ENCODE measurements around the gene C6orf132.

Gene C6orf132, protein sequence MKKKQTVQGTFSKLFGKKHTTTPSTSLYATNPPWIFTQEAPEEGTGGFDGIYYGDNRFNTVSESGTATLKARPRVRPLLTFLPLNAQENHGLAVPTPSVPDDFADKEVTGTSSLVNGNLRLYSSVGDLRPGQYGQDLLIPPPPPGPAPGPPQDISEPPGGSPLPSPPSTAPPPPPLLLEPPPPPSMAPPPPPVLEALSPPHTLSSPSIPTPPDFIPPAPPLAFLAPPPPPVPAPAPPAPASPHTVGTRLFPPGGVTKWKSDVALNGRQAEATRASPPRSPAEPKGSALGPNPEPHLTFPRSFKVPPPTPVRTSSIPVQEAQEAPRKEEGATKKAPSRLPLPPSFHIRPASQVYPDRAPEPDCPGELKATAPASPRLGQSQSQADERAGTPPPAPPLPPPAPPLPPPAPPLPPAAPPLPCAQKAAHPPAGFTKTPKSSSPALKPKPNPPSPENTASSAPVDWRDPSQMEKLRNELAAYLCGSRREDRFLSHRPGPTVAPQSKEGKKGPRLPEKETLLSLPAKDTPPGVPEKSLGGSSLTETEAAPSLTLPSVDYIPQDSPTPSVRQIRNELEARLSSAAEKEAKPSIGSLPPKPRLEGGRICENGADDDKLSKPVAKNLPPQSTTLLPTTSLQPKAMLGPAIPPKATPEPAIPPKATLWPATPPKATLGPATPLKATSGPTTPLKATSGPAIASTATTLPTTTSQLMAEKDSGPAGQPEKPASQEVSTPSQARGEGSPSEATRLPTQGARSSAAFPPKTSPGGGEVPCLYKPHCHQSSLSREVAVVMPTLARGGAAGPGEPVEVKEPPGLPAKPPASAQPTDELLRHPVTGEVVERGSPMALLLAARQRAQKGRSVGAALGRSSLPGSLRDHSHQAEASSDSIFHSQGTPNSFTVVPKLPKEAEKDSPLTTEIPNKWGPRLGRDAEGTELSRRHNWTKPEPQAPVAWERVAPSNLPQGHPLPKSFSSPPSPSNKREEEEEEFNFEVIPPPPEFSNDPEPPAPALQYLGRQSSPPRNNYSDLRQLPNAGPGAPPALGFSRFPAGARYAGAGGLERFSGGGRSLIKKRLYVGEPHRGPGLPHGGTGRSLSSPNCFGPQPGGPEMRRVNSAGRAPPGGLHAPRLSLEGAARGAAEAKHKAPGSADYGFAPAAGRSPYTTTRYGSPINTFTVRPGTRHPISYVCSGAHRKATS

DNA sequence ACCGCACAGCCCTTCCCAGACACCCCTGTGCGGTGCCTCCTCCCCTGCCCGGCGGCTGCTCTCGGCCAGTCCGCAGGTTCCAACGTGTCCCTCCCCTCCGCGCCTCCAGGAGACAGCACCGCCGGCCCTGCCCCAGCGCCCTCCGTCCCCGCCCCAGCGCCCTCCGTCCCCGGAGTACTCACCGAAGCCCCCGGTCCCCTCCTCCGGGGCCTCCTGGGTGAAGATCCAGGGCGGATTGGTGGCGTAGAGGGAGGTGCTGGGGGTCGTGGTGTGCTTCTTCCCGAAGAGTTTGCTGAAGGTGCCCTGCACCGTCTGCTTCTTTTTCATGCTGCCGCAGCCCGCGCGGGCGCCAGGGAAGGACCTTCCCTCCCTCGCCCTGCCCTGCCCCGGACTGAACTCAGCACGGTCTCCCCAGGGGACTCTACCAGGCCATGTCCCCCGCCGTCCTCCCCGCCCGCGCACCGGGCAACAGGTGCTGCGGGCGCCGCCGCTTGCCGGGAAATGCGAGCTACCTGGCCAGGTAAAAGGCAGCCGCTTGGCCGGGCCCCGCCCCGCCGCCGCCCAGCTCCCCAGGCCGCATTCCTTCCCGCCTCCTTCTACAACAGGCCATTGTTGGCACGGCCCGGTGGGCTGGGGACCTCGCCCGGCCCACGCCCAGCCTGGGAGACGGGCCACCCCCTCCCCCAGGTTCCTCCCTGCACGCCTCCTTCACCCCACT is at the start of gene C6orf132:
TSS of gene C6orf132 (minus strand) at position 503 of the 718 bp plus-strand sequence. CDS start at position 327, 176 bp downstream.
- H3K79me2 ChIP-seq (ENCODE audit: low read length) = no peaks in the 10 kb centered on the region
- TF ChIP-seq EZH2phosphoT487 (IDR thresholded peaks at IDR 0.05; ENCODE audit: low read depth) = no peak
- TF ChIP-seq, protein P1, sequence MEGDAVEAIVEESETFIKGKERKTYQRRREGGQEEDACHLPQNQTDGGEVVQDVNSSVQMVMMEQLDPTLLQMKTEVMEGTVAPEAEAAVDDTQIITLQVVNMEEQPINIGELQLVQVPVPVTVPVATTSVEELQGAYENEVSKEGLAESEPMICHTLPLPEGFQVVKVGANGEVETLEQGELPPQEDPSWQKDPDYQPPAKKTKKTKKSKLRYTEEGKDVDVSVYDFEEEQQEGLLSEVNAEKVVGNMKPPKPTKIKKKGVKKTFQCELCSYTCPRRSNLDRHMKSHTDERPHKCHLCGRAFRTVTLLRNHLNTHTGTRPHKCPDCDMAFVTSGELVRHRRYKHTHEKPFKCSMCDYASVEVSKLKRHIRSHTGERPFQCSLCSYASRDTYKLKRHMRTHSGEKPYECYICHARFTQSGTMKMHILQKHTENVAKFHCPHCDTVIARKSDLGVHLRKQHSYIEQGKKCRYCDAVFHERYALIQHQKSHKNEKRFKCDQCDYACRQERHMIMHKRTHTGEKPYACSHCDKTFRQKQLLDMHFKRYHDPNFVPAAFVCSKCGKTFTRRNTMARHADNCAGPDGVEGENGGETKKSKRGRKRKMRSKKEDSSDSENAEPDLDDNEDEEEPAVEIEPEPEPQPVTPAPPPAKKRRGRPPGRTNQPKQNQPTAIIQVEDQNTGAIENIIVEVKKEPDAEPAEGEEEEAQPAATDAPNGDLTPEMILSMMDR (IDR thresholded peaks at IDR 0.05; ENCODE audit: low read depth, low read length) = no peak
- H3K9me3 ChIP-seq (ENCODE audit: insufficient read depth, low read length) = no peaks in the 10 kb centered on the region
- no peaks in the 10 kb centered on the region for H4K20me1 ChIP-seq (ENCODE audit: insufficient read depth, low read length)
- H3K36me3 ChIP-seq (replicated peaks; ENCODE audit: low read depth, low read length) = no peaks in the 10 kb centered on the region
- no peaks in the 10 kb centered on the region for H3K27me3 ChIP-seq (ENCODE audit: low read depth, low read length)
- no peak within 1 kb of the TSS for H3K9ac ChIP-seq (ENCODE audit: low read length)
- no peak within 1 kb of the TSS for H3K27ac ChIP-seq (ENCODE audit: low read length)
- H3K4me1 ChIP-seq (ENCODE audit: low read length) = peaks cover 13% of the 10 kb centered on the region
- H3K4me3 ChIP-seq (ENCODE audit: low read length) = no peak within 1 kb of the TSS
- no peak within 1 kb of the TSS for H3K4me2 ChIP-seq (ENCODE audit: low read length)
- H2AFZ ChIP-seq (ENCODE audit: low read depth, low read length) = no peak within 1 kb of the TSS

DNA sequence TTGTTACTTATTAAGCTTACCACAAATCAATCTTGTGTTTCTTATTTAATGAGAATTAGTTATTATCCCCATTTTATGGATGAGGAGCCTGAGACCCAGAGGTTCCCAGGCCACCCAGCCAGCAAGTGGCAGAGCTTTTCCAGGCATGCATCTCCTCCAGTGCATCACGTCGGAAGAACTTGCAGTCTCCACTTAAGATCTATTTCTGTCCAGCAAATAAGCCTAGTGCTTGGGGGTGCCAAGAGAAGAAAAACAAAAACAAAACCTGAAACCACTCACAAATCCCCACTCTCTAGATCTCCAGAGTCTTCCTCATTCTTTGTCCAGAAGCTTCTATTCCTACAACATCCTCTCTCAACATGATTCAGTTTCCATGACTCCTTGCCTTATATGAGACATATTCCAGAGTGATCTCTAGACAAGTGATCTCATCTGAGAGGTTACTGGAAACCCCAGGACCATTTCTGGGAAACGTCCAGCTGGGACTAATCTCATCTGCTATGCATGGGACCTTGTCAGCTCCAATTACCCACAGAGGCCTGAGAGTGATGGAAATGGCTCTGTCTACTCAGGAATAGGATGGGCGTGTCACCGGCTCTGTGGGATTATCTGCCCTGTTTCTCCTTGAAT is 48.2 kb upstream of the C6orf132 start:
- Histone ChIP-seq H3K27me3 (ENCODE audit: low read depth, low read length) (no peaks in the 10 kb centered on the region), H3K79me2 (ENCODE audit: low read length) (no peaks in the 10 kb centered on the region), H3K27ac (ENCODE audit: low read length) (no peak overlapping the region), H3K9ac (ENCODE audit: low read length) (no peak overlapping the region), H3K36me3 (replicated peaks; ENCODE audit: low read depth, low read length) (no peaks in the 10 kb centered on the region), H3K9me3 (ENCODE audit: insufficient read depth, low read length) (no peaks in the 10 kb centered on the region), H4K20me1 (ENCODE audit: insufficient read depth, low read length) (no peaks in the 10 kb centered on the region), H2AFZ (ENCODE audit: low read depth, low read length) (no peak overlapping the region), H3K4me1 (ENCODE audit: low read length) (peaks cover 25% of the 10 kb centered on the region), H3K4me3 (ENCODE audit: low read length) (no peak overlapping the region), H3K4me2 (ENCODE audit: low read length) (no peak overlapping the region)
- TF ChIP-seq, protein P1 (IDR thresholded peaks at IDR 0.05; ENCODE audit: low read depth, low read length) = no peak
- TF ChIP-seq EZH2phosphoT487 (IDR thresholded peaks at IDR 0.05; ENCODE audit: low read depth) = no peak

DNA sequence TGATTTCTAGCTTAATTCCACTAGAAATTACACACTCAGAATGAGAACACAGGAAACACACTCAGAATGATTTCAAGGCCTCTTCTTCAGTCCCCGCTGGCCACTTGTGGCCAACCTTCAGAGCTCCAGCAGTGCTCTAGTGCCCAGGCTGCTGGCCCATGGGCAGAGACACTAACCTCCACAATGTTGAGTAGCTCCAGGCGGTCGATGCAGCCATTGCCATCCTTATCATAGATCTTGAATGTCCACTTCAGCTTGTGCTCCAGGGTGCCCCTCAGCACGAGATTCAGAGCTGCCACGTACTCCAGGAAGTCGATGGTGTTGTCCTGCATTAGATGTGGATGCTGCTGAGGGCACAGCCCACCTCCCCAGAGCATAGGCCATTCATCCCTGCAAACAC is 46.0 kb upstream of the C6orf132 start:
- no peak overlapping the region for H3K27ac ChIP-seq (ENCODE audit: low read length)
- H2AFZ ChIP-seq (ENCODE audit: low read depth, low read length) = no peak overlapping the region
- H3K9ac ChIP-seq (ENCODE audit: low read length) = no peak overlapping the region
- peaks cover 11% of the 10 kb centered on the region for H3K4me1 ChIP-seq (ENCODE audit: low read length)
- H3K9me3 ChIP-seq (ENCODE audit: insufficient read depth, low read length) = no peaks in the 10 kb centered on the region
- H3K4me3 ChIP-seq (ENCODE audit: low read length) = no peak overlapping the region
- H3K27me3 ChIP-seq (ENCODE audit: low read depth, low read length) = no peaks in the 10 kb centered on the region
- H3K79me2 ChIP-seq (ENCODE audit: low read length) = no peaks in the 10 kb centered on the region
- H3K4me2 ChIP-seq (ENCODE audit: low read length) = no peak overlapping the region
- TF ChIP-seq, protein P1 (IDR thresholded peaks at IDR 0.05; ENCODE audit: low read depth, low read length) = no peak
- no peak for TF ChIP-seq EZH2phosphoT487 (IDR thresholded peaks at IDR 0.05; ENCODE audit: low read depth)
- H4K20me1 ChIP-seq (ENCODE audit: insufficient read depth, low read length) = no peaks in the 10 kb centered on the region
- no peaks in the 10 kb centered on the region for H3K36me3 ChIP-seq (replicated peaks; ENCODE audit: low read depth, low read length)
